Trophoblast cell (in vitro differentiated cells and primary cell): ENCODE data around the gene EFNA5.

Experiments used
- DNase-seq, 2 donors: peaks; one replicate each; pipeline ENCODE4 v3.0.0-alpha.2; 2016
- H2AFZ ChIP-seq: 2 replicates; pipeline ENCODE4 v1.6.1; 2013; ENCODE audit warnings: low read length, moderate library complexity, mild to moderate bottlenecking; ENCODE audit not compliant: insufficient read depth, poor library complexity
- H2AK5ac ChIP-seq: 2 replicates; pipeline ENCODE4 v1.6.1; 2013; ENCODE audit warnings: mild to moderate bottlenecking, low read length
- H2BK120ac ChIP-seq: 2 replicates; pipeline ENCODE4 v1.6.1; 2013; ENCODE audit warnings: low read length, mild to moderate bottlenecking, moderate library complexity; ENCODE audit not compliant: insufficient read depth, poor library complexity
- H2BK12ac ChIP-seq: 2 replicates; pipeline ENCODE4 v1.6.1; 2013; ENCODE audit warnings: mild to moderate bottlenecking, low read length, moderate library complexity
- H2BK5ac ChIP-seq: 2 replicates; pipeline ENCODE4 v1.6.1; 2013; ENCODE audit warnings: low read length, low read depth, moderate library complexity, mild to moderate bottlenecking; ENCODE audit not compliant: poor library complexity
- H3K14ac ChIP-seq: 2 replicates; pipeline ENCODE4 v1.6.1; 2013; ENCODE audit warnings: mild to moderate bottlenecking, low read length
- H3K18ac ChIP-seq: 2 replicates; pipeline ENCODE4 v1.6.1; 2013; ENCODE audit warnings: mild to moderate bottlenecking, low read length
- H3K23ac ChIP-seq: 2 replicates; pipeline ENCODE4 v1.6.1; 2013; ENCODE audit warnings: low read length
- H3K27ac ChIP-seq: 2 replicates; pipeline ENCODE4 v1.5.1; 2013; ENCODE audit warnings: low read depth, mild to moderate bottlenecking, inconsistent platforms, low read length, moderate library complexity
- H3K27me3 ChIP-seq: 2 replicates; pipeline ENCODE4 v1.6.1; 2013; ENCODE audit warnings: inconsistent platforms, mild to moderate bottlenecking, low read length, moderate library complexity; ENCODE audit not compliant: insufficient read depth
- H3K36me3 ChIP-seq, 2 experiments: 1 replicate in 1 of 2; 2 replicates in 1 of 2; pipeline ENCODE4 v1.6.1; 2013; ENCODE audit warnings: low read length in 2 of 2, mild to moderate bottlenecking in 2 of 2, moderate library complexity in 1 of 2; ENCODE audit not compliant: insufficient read depth in 2 of 2, control insufficient read depth in 1 of 2
- H3K4ac ChIP-seq: 2 replicates; pipeline ENCODE4 v1.6.1; 2013; ENCODE audit warnings: low read depth, mild to moderate bottlenecking, low read length, moderate library complexity
- H3K4me1 ChIP-seq, 2 experiments: 1 replicate in 1 of 2; 2 replicates in 1 of 2; pipeline ENCODE4 v1.6.1; 2013; ENCODE audit warnings: low read length in 2 of 2, mild to moderate bottlenecking in 2 of 2, moderate library complexity in 1 of 2; ENCODE audit not compliant: insufficient read depth in 2 of 2, control insufficient read depth in 1 of 2
- H3K4me2 ChIP-seq: 2 replicates; pipeline ENCODE4 v1.6.1; 2013; ENCODE audit warnings: inconsistent platforms, mild to moderate bottlenecking, low read length, moderate library complexity
- H3K4me3 ChIP-seq: 2 replicates; pipeline ENCODE4 v1.5.1; 2013; ENCODE audit warnings: mild to moderate bottlenecking, low read depth, low read length, inconsistent platforms
- H3K79me1 ChIP-seq: one replicate; pipeline ENCODE4 v1.6.1; 2013; ENCODE audit warnings: low read length
- H3K79me2 ChIP-seq: 2 replicates; pipeline ENCODE4 v1.6.1; 2013; ENCODE audit warnings: low read length, mild to moderate bottlenecking; ENCODE audit not compliant: control insufficient read depth, insufficient read depth, poor library complexity
- H3K9ac ChIP-seq: 2 replicates; pipeline ENCODE4 v1.6.1; 2013; ENCODE audit warnings: mild to moderate bottlenecking, low read length
- H3K9me3 ChIP-seq: 2 replicates; pipeline ENCODE4 v1.6.1; 2013; ENCODE audit warnings: low read depth, mild to moderate bottlenecking, control low read depth, inconsistent platforms, low read length; ENCODE audit not compliant: insufficient read depth
- H4K12ac ChIP-seq: 2 replicates; pipeline ENCODE4 v1.6.1; 2013; ENCODE audit warnings: low read depth, mild to moderate bottlenecking, low read length, moderate library complexity
- H4K8ac ChIP-seq: 2 replicates; pipeline ENCODE4 v1.6.1; 2013; ENCODE audit warnings: low read depth, mild to moderate bottlenecking, low read length, moderate library complexity
- H4K91ac ChIP-seq: one replicate; pipeline ENCODE4 v1.6.1; 2013; ENCODE audit warnings: low read depth, mild to moderate bottlenecking, low read length, moderate library complexity
- WGBS: extraction: QIAGEN DNeasy Blood & Tissue Kit; methylation state at CpG from one replicate; pipeline ENCODE4 v1.1.7; 2013; ENCODE audit warnings: missing lambda C conversion rate; ENCODE audit not compliant: insufficient read length, insufficient coverage; ENCODE audit errors: extremely low coverage; 5-methylcytosine and 5-hydroxymethylcytosine counted together

Gene EFNA5

GRCh38 chr5:107592515-107592914, 78.2 kb downstream of the EFNA5 start:
- H3K4ac ChIP-seq: no peak overlapping the region
- no peaks in the 10 kb centered on the region for H3K36me3 ChIP-seq
- no peak overlapping the region for H3K14ac ChIP-seq
- H4K12ac ChIP-seq: no peak overlapping the region
- H2AK5ac ChIP-seq: no peak overlapping the region
- H3K79me1 ChIP-seq: no peaks in the 10 kb centered on the region
- no peak overlapping the region for H3K4me2 ChIP-seq
- no peak overlapping the region for H4K91ac ChIP-seq
- WGBS: no CpG with 5 or more reads among the region's 7 CpGs
- H2BK12ac ChIP-seq: no peak overlapping the region
- H2BK120ac ChIP-seq: no peak overlapping the region
- no peak overlapping the region for H3K4me3 ChIP-seq
- no peak overlapping the region for H3K9ac ChIP-seq
- no peak overlapping the region for H4K8ac ChIP-seq
- H3K27ac ChIP-seq: no peak overlapping the region
- no peak for DNase-seq
- H3K27me3 ChIP-seq: no peaks in the 10 kb centered on the region
- no peaks in the 10 kb centered on the region for H3K4me1 ChIP-seq
- no peak overlapping the region for H3K23ac ChIP-seq
- no peak overlapping the region for H2AFZ ChIP-seq
- no peak overlapping the region for H3K18ac ChIP-seq
- no peaks in the 10 kb centered on the region for H3K79me2 ChIP-seq
- H2BK5ac ChIP-seq: no peak overlapping the region
- H3K9me3 ChIP-seq: peaks cover 2% of the 10 kb centered on the region

GRCh38 chr5:107590686-107591085, 80.1 kb downstream of the EFNA5 start:
- no peak overlapping the region for H2BK5ac ChIP-seq
- no peak overlapping the region for H3K23ac ChIP-seq
- no peak overlapping the region for H2BK12ac ChIP-seq
- H3K79me2 ChIP-seq: no peaks in the 10 kb centered on the region
- H3K9ac ChIP-seq: no peak overlapping the region
- H2BK120ac ChIP-seq: no peak overlapping the region
- H2AK5ac ChIP-seq: no peak overlapping the region
- no CpG with 5 or more reads among the region's 1 CpG for WGBS
- no peaks in the 10 kb centered on the region for H3K4me1 ChIP-seq
- H3K36me3 ChIP-seq: no peaks in the 10 kb centered on the region
- no peak overlapping the region for H4K8ac ChIP-seq
- no peak overlapping the region for H3K18ac ChIP-seq
- no peaks in the 10 kb centered on the region for H3K79me1 ChIP-seq
- no peak overlapping the region for H4K91ac ChIP-seq
- no peak overlapping the region for H3K4me3 ChIP-seq
- no peak overlapping the region for H3K27ac ChIP-seq
- no peak overlapping the region for H3K4ac ChIP-seq
- DNase-seq: peak in 1 of 2 donors; percentile 32
- no peak overlapping the region for H4K12ac ChIP-seq
- no peaks in the 10 kb centered on the region for H3K27me3 ChIP-seq
- H3K9me3 ChIP-seq: peaks cover 2% of the 10 kb centered on the region
- H3K14ac ChIP-seq: no peak overlapping the region
- H3K4me2 ChIP-seq: no peak overlapping the region
- no peak overlapping the region for H2AFZ ChIP-seq

- DNase-seq: no peak
- no peak overlapping the region for H2AK5ac ChIP-seq
- H2AFZ ChIP-seq: no peak overlapping the region
- peaks cover 2% of the 10 kb centered on the region for H3K9me3 ChIP-seq
- no peaks in the 10 kb centered on the region for H3K4me1 ChIP-seq
- H2BK5ac ChIP-seq: no peak overlapping the region
- no peak overlapping the region for H3K14ac ChIP-seq
- no peak overlapping the region for H4K8ac ChIP-seq
- H4K12ac ChIP-seq: no peak overlapping the region
- H3K27ac ChIP-seq: no peak overlapping the region
- H3K23ac ChIP-seq: no peak overlapping the region
- H2BK12ac ChIP-seq: no peak overlapping the region
- H4K91ac ChIP-seq: no peak overlapping the region
- no peak overlapping the region for H3K4ac ChIP-seq
- H3K4me3 ChIP-seq: no peak overlapping the region
- no peak overlapping the region for H2BK120ac ChIP-seq
- no peaks in the 10 kb centered on the region for H3K79me2 ChIP-seq
- no peaks in the 10 kb centered on the region for H3K79me1 ChIP-seq
- H3K4me2 ChIP-seq: no peak overlapping the region
- WGBS: no CpG with 5 or more reads among the region's 7 CpGs
- no peaks in the 10 kb centered on the region for H3K36me3 ChIP-seq
- no peak overlapping the region for H3K9ac ChIP-seq
- H3K18ac ChIP-seq: no peak overlapping the region
- no peaks in the 10 kb centered on the region for H3K27me3 ChIP-seq
These were observed 81.1 kb downstream of the EFNA5 start for GRCh38 chr5:107589520-107590193.

GRCh38 chr5:107582625-107583024, 88.1 kb downstream of the EFNA5 start:
- no peaks in the 10 kb centered on the region for H3K79me1 ChIP-seq
- peaks cover 1% of the 10 kb centered on the region in 2 experiments for H3K4me1 ChIP-seq
- no peak overlapping the region for H2BK5ac ChIP-seq
- no peaks in the 10 kb centered on the region for H3K79me2 ChIP-seq
- no peak overlapping the region for H3K4ac ChIP-seq
- no peak overlapping the region for H3K18ac ChIP-seq
- no peaks in the 10 kb centered on the region for H3K36me3 ChIP-seq
- H3K4me2 ChIP-seq: no peak overlapping the region
- no peak overlapping the region for H2BK120ac ChIP-seq
- DNase-seq: no peak
- H3K9me3 ChIP-seq: no peaks in the 10 kb centered on the region
- no peak overlapping the region for H3K9ac ChIP-seq
- H4K91ac ChIP-seq: no peak overlapping the region
- no peak overlapping the region for H3K27ac ChIP-seq
- H3K4me3 ChIP-seq: no peak overlapping the region
- no peaks in the 10 kb centered on the region for H3K27me3 ChIP-seq
- no peak overlapping the region for H4K12ac ChIP-seq
- no peak overlapping the region for H3K14ac ChIP-seq
- no peak overlapping the region for H2AK5ac ChIP-seq
- H2BK12ac ChIP-seq: no peak overlapping the region
- H4K8ac ChIP-seq: no peak overlapping the region
- no peak overlapping the region for H2AFZ ChIP-seq
- no peak overlapping the region for H3K23ac ChIP-seq
